ENCODE results near the gene CLDN5. TPM values are rescaled to one million over a fixed set of nuclear protein-coding genes. Genes with fewer than 3 reads are reported as not detected.

The CLDN5 gene
- total RNA-seq, 1 donor from 2014 or later: 3.8 TPM

GRCh38 chr22:19522881-19523239 is 1.4 kb downstream of the CLDN5 start:
- intact Hi-C loops (cut with micrococcal nuclease): loop anchor here (1.0 to 5.0 kb wide), 2 partner anchors 54 to 107 kb away; no protein-coding TSS in a partner anchor

GRCh38 chr22:19522190-19522880 is 1.9 kb downstream of the CLDN5 start:
- intact Hi-C loops (cut with micrococcal nuclease): loop anchor here (5.0 kb wide), 1 partner anchor 55 kb away; no protein-coding TSS in a partner anchor

- intact Hi-C loops (cut with micrococcal nuclease): loop anchor here (5.0 kb wide), 1 partner anchor 57 kb away; no protein-coding TSS in a partner anchor
Measured at GRCh38 chr22:19520566-19521305, 3.5 kb downstream of the CLDN5 start.

GRCh38 chr22:19520007-19520406 is 4.2 kb downstream of the CLDN5 start:
- intact Hi-C loops (cut with micrococcal nuclease): loop anchor here (5.0 kb wide), 1 partner anchor 57 kb away; no protein-coding TSS in a partner anchor

GRCh38 chr22:19519041-19519926 is 4.9 kb downstream of the CLDN5 start:
- intact Hi-C loops (cut with micrococcal nuclease): no loop called here

- intact Hi-C loops (cut with micrococcal nuclease): no loop called here
Measured at GRCh38 chr22:19518635-19519034, 5.6 kb downstream of the CLDN5 start.

GRCh38 chr22:19517919-19518611 is 6.1 kb downstream of the CLDN5 start:
- intact Hi-C loops (cut with micrococcal nuclease): no loop called here

- intact Hi-C loops (cut with micrococcal nuclease): no loop called here
Measured at GRCh38 chr22:19517171-19517500, 7.1 kb downstream of the CLDN5 start.

- intact Hi-C loops (cut with micrococcal nuclease): no loop called here
Measured at GRCh38 chr22:19516378-19517170, 7.6 kb downstream of the CLDN5 start.

GRCh38 chr22:19515654-19516377 is 8.4 kb downstream of the CLDN5 start:
- intact Hi-C loops (cut with micrococcal nuclease): no loop called here

- intact Hi-C loops (cut with micrococcal nuclease): no loop called here
Measured at GRCh38 chr22:19514831-19515565, 9.2 kb downstream of the CLDN5 start.

GRCh38 chr22:19513823-19514222 is 10.4 kb downstream of the CLDN5 start:
- intact Hi-C loops (cut with micrococcal nuclease): no loop called here

- intact Hi-C loops (cut with micrococcal nuclease): no loop called here
Measured at GRCh38 chr22:19510919-19511341, 13.3 kb downstream of the CLDN5 start.

GRCh38 chr22:19509923-19510322 is 14.3 kb downstream of the CLDN5 start:
- intact Hi-C loops (cut with micrococcal nuclease): no loop called here

- intact Hi-C loops (cut with micrococcal nuclease): no loop called here
Measured at GRCh38 chr22:19509191-19509590, 15.0 kb downstream of the CLDN5 start.

GRCh38 chr22:19508024-19508776 is 16.0 kb downstream of the CLDN5 start:
- intact Hi-C loops (cut with micrococcal nuclease): no loop called here

GRCh38 chr22:19507534-19507861 is 16.7 kb downstream of the CLDN5 start:
- intact Hi-C loops (cut with micrococcal nuclease): no loop called here

- intact Hi-C loops (cut with micrococcal nuclease): no loop called here
Measured at GRCh38 chr22:19506212-19506611, 18.0 kb downstream of the CLDN5 start.
